HG02852 (cell line): ENCODE measurements around the gene NOSTRIN.
"Not testable (repeated sequence)": the region's sequence is repeated elsewhere in the genome, so short reads cannot be mapped to it uniquely, and the experiment has no call there.

ENCODE experiments used
- ATAC-seq: cut with Tn5 transposase; IDR thresholded peaks from one replicate; pipeline ENCODE4 v1.9.1; 2021; ENCODE audit warnings: mild to moderate bottlenecking, moderate library complexity; ENCODE audit not compliant: unreplicated experiment

The NOSTRIN gene

GRCh38 chr2:168819050-168819715, 16.7 kb downstream of the NOSTRIN start:
- no peak for ATAC-seq

GRCh38 chr2:168819829-168820489, 17.5 kb downstream of the NOSTRIN start:
- no peak for ATAC-seq

GRCh38 chr2:168821577-168821976, 19.1 kb downstream of the NOSTRIN start:
- ATAC-seq, result no peak

- ATAC-seq, result no peak
These were observed 19.6 kb downstream of the NOSTRIN start for GRCh38 chr2:168821992-168822391.

GRCh38 chr2:168825126-168825525, 22.7 kb downstream of the NOSTRIN start:
- ATAC-seq, result no peak

GRCh38 chr2:168830958-168831357, 28.5 kb downstream of the NOSTRIN start:
- no peak for ATAC-seq

GRCh38 chr2:168831662-168832061, 29.2 kb downstream of the NOSTRIN start:
- no peak for ATAC-seq

GRCh38 chr2:168835969-168836368, 33.5 kb downstream of the NOSTRIN start:
- ATAC-seq, result no peak

- ATAC-seq, result no peak
These were observed 39.0 kb downstream of the NOSTRIN start for GRCh38 chr2:168841445-168841844.

- ATAC-seq, result no peak
These were observed 40.8 kb downstream of the NOSTRIN start for GRCh38 chr2:168843253-168843652.

GRCh38 chr2:168848225-168848624, 45.8 kb downstream of the NOSTRIN start:
- ATAC-seq, result no peak

GRCh38 chr2:168849610-168850009, 47.2 kb downstream of the NOSTRIN start:
- ATAC-seq, result no peak

GRCh38 chr2:168850846-168851245, 48.4 kb downstream of the NOSTRIN start:
- no peak for ATAC-seq

- no peak for ATAC-seq
These were observed 49.4 kb downstream of the NOSTRIN start for GRCh38 chr2:168851674-168852320.

- no peak for ATAC-seq
These were observed 50.0 kb downstream of the NOSTRIN start for GRCh38 chr2:168852481-168852880.

GRCh38 chr2:168853471-168853870, 51.0 kb downstream of the NOSTRIN start:
- no peak for ATAC-seq

GRCh38 chr2:168854651-168855050, 52.2 kb downstream of the NOSTRIN start:
- no peak for ATAC-seq

GRCh38 chr2:168855601-168856000, 53.2 kb downstream of the NOSTRIN start:
- no peak for ATAC-seq

GRCh38 chr2:168858146-168858545, 55.7 kb downstream of the NOSTRIN start:
- no peak for ATAC-seq

- not testable (repeated sequence) for ATAC-seq
These were observed 64.7 kb downstream of the NOSTRIN start for GRCh38 chr2:168867164-168867563.

- ATAC-seq, result not testable (repeated sequence)
These were observed 67.9 kb downstream of the NOSTRIN start for GRCh38 chr2:168870369-168870768.

- not testable (repeated sequence) for ATAC-seq
These were observed 68.4 kb downstream of the NOSTRIN start for GRCh38 chr2:168870824-168871223.
